Stimulated activated naive CD8-positive, alpha-beta T cell treated with anti-CD3 and anti-CD28 coated beads, Interleukin-15, Interleukin-2, amounts not matched to agents 100 ng/mL and 50 ng/mL, for 24 hours (primary cell): ENCODE results near the gene CEP164.

Experiments
- H3K27ac Mint-ChIP-seq: one replicate; pipeline ENCODE4 v1.8.0; 2021; ENCODE audit warnings: mild to moderate bottlenecking, mixed read lengths
- H3K27me3 Mint-ChIP-seq: one replicate; pipeline ENCODE4 v1.8.0; 2021; ENCODE audit warnings: mixed read lengths
- H3K36me3 Mint-ChIP-seq: one replicate; pipeline ENCODE4 v1.8.0; 2021; ENCODE audit warnings: low read depth, mixed read lengths
- H3K4me1 Mint-ChIP-seq: one replicate; pipeline ENCODE4 v1.8.0; 2021; ENCODE audit warnings: low read depth, mixed read lengths
- H3K4me3 Mint-ChIP-seq: one replicate; pipeline ENCODE4 v1.8.0; 2021; ENCODE audit warnings: mild to moderate bottlenecking, mixed read lengths
- H3K9me3 Mint-ChIP-seq: one replicate; pipeline ENCODE4 v1.8.0; 2021; ENCODE audit warnings: mixed read lengths

CEP164 gene

GRCh38 chr11:117411736-117412135 lies 84.1 kb downstream of the CEP164 start:
- H3K4me1 Mint-ChIP-seq, result no peaks in the 10 kb centered on the region
- H3K9me3 Mint-ChIP-seq, result no peaks in the 10 kb centered on the region
- H3K4me3 Mint-ChIP-seq, result no peak overlapping the region
- no peaks in the 10 kb centered on the region for H3K27me3 Mint-ChIP-seq
- H3K27ac Mint-ChIP-seq, result no peak overlapping the region
- peaks cover 19% of the 10 kb centered on the region for H3K36me3 Mint-ChIP-seq

- H3K4me1 Mint-ChIP-seq, result no peaks in the 10 kb centered on the region
- no peak overlapping the region for H3K4me3 Mint-ChIP-seq
- peaks cover 19% of the 10 kb centered on the region for H3K36me3 Mint-ChIP-seq
- H3K27ac Mint-ChIP-seq, result no peak overlapping the region
- H3K9me3 Mint-ChIP-seq, result no peaks in the 10 kb centered on the region
- H3K27me3 Mint-ChIP-seq, result no peaks in the 10 kb centered on the region
Observed at GRCh38 chr11:117412176-117412575, 84.5 kb downstream of the CEP164 start.

- peaks cover 16% of the 10 kb centered on the region for H3K36me3 Mint-ChIP-seq
- no peaks in the 10 kb centered on the region for H3K9me3 Mint-ChIP-seq
- H3K27me3 Mint-ChIP-seq, result no peaks in the 10 kb centered on the region
- H3K27ac Mint-ChIP-seq, result no peak overlapping the region
- H3K4me1 Mint-ChIP-seq, result no peaks in the 10 kb centered on the region
- no peak overlapping the region for H3K4me3 Mint-ChIP-seq
Observed at GRCh38 chr11:117412653-117413275, 85.1 kb downstream of the CEP164 start.

- Mint-ChIP-seq H3K27ac (no peak overlapping the region), H3K36me3 (peaks cover 7% of the 10 kb centered on the region), H3K9me3 (no peaks in the 10 kb centered on the region), H3K4me1 (no peaks in the 10 kb centered on the region), H3K4me3 (no peak overlapping the region), H3K27me3 (no peaks in the 10 kb centered on the region)
Observed at GRCh38 chr11:117413616-117414015, 86.0 kb downstream of the CEP164 start.

GRCh38 chr11:117414724-117415123 lies 87.1 kb downstream of the CEP164 start:
- Mint-ChIP-seq H3K4me1 (no peaks in the 10 kb centered on the region), H3K4me3 (no peak overlapping the region), H3K27ac (no peak overlapping the region), H3K9me3 (no peaks in the 10 kb centered on the region), H3K36me3 (peaks cover 4% of the 10 kb centered on the region), H3K27me3 (no peaks in the 10 kb centered on the region)

- Mint-ChIP-seq H3K4me3 (no peak overlapping the region), H3K27me3 (no peaks in the 10 kb centered on the region), H3K36me3 (no peaks in the 10 kb centered on the region), H3K9me3 (no peaks in the 10 kb centered on the region), H3K27ac (no peak overlapping the region), H3K4me1 (no peaks in the 10 kb centered on the region)
Observed at GRCh38 chr11:117415358-117415896, 87.8 kb downstream of the CEP164 start.

GRCh38 chr11:117417342-117417741 lies 89.7 kb downstream of the CEP164 start:
- Mint-ChIP-seq H3K4me1 (no peaks in the 10 kb centered on the region), H3K9me3 (no peaks in the 10 kb centered on the region), H3K4me3 (no peak overlapping the region), H3K27me3 (no peaks in the 10 kb centered on the region), H3K27ac (no peak overlapping the region), H3K36me3 (no peaks in the 10 kb centered on the region)

GRCh38 chr11:117417856-117418255 lies 90.2 kb downstream of the CEP164 start:
- Mint-ChIP-seq H3K27me3 (no peaks in the 10 kb centered on the region), H3K9me3 (no peaks in the 10 kb centered on the region), H3K4me1 (no peaks in the 10 kb centered on the region), H3K27ac (no peak overlapping the region), H3K4me3 (no peak overlapping the region), H3K36me3 (no peaks in the 10 kb centered on the region)

GRCh38 chr11:117418737-117419481 lies 91.3 kb downstream of the CEP164 start:
- no peaks in the 10 kb centered on the region for H3K36me3 Mint-ChIP-seq
- no peaks in the 10 kb centered on the region for H3K9me3 Mint-ChIP-seq
- H3K4me3 Mint-ChIP-seq, result no peak overlapping the region
- no peaks in the 10 kb centered on the region for H3K4me1 Mint-ChIP-seq
- H3K27me3 Mint-ChIP-seq, result peaks cover 6% of the 10 kb centered on the region
- H3K27ac Mint-ChIP-seq, result no peak overlapping the region

- H3K9me3 Mint-ChIP-seq, result no peaks in the 10 kb centered on the region
- no peak overlapping the region for H3K4me3 Mint-ChIP-seq
- H3K36me3 Mint-ChIP-seq, result no peaks in the 10 kb centered on the region
- no peaks in the 10 kb centered on the region for H3K4me1 Mint-ChIP-seq
- peaks cover 9% of the 10 kb centered on the region for H3K27me3 Mint-ChIP-seq
- no peak overlapping the region for H3K27ac Mint-ChIP-seq
Observed at GRCh38 chr11:117419482-117420142, 92.0 kb downstream of the CEP164 start.

- no peak overlapping the region for H3K4me3 Mint-ChIP-seq
- H3K27ac Mint-ChIP-seq, result no peak overlapping the region
- H3K4me1 Mint-ChIP-seq, result no peaks in the 10 kb centered on the region
- H3K27me3 Mint-ChIP-seq, result peaks cover 9% of the 10 kb centered on the region
- no peaks in the 10 kb centered on the region for H3K36me3 Mint-ChIP-seq
- no peaks in the 10 kb centered on the region for H3K9me3 Mint-ChIP-seq
Observed at GRCh38 chr11:117420143-117420485, 92.5 kb downstream of the CEP164 start.

GRCh38 chr11:117420598-117420997 lies 92.9 kb downstream of the CEP164 start:
- Mint-ChIP-seq H3K27me3 (peaks cover 9% of the 10 kb centered on the region), H3K36me3 (no peaks in the 10 kb centered on the region), H3K4me1 (no peaks in the 10 kb centered on the region), H3K4me3 (no peak overlapping the region), H3K9me3 (no peaks in the 10 kb centered on the region), H3K27ac (no peak overlapping the region)

- Mint-ChIP-seq H3K4me3 (no peak overlapping the region), H3K27ac (no peak overlapping the region), H3K36me3 (no peaks in the 10 kb centered on the region), H3K9me3 (no peaks in the 10 kb centered on the region), H3K27me3 (peaks cover 13% of the 10 kb centered on the region), H3K4me1 (no peaks in the 10 kb centered on the region)
Observed at GRCh38 chr11:117421041-117421440, 93.4 kb downstream of the CEP164 start.

GRCh38 chr11:117421476-117421875 lies 93.8 kb downstream of the CEP164 start:
- H3K27ac Mint-ChIP-seq, result no peak overlapping the region
- H3K4me3 Mint-ChIP-seq, result no peak overlapping the region
- H3K9me3 Mint-ChIP-seq, result no peaks in the 10 kb centered on the region
- H3K36me3 Mint-ChIP-seq, result no peaks in the 10 kb centered on the region
- no peaks in the 10 kb centered on the region for H3K4me1 Mint-ChIP-seq
- H3K27me3 Mint-ChIP-seq, result peaks cover 14% of the 10 kb centered on the region

- peaks cover 14% of the 10 kb centered on the region for H3K27me3 Mint-ChIP-seq
- H3K27ac Mint-ChIP-seq, result no peak overlapping the region
- H3K36me3 Mint-ChIP-seq, result no peaks in the 10 kb centered on the region
- no peak overlapping the region for H3K4me3 Mint-ChIP-seq
- H3K4me1 Mint-ChIP-seq, result no peaks in the 10 kb centered on the region
- no peaks in the 10 kb centered on the region for H3K9me3 Mint-ChIP-seq
Observed at GRCh38 chr11:117423046-117423575, 95.5 kb downstream of the CEP164 start.
